ENCODE measurements around the gene GPC1. TPM values are rescaled to one million over a fixed set of nuclear protein-coding genes. Genes with fewer than 3 reads are reported as not detected.

GPC1 gene
- total RNA-seq, 1 donor from 2014 or later, result 123 TPM

GRCh38 chr2:240503848-240504247 lies 68.4 kb downstream of the GPC1 start:
- DNase-seq (ENCODE audit: low spot score in 2 of 2), result no peak
- intact Hi-C loops (cut with DNase I), result no loop called here
- TF ChIP-seq, protein P1, sequence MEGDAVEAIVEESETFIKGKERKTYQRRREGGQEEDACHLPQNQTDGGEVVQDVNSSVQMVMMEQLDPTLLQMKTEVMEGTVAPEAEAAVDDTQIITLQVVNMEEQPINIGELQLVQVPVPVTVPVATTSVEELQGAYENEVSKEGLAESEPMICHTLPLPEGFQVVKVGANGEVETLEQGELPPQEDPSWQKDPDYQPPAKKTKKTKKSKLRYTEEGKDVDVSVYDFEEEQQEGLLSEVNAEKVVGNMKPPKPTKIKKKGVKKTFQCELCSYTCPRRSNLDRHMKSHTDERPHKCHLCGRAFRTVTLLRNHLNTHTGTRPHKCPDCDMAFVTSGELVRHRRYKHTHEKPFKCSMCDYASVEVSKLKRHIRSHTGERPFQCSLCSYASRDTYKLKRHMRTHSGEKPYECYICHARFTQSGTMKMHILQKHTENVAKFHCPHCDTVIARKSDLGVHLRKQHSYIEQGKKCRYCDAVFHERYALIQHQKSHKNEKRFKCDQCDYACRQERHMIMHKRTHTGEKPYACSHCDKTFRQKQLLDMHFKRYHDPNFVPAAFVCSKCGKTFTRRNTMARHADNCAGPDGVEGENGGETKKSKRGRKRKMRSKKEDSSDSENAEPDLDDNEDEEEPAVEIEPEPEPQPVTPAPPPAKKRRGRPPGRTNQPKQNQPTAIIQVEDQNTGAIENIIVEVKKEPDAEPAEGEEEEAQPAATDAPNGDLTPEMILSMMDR (IDR thresholded peaks at IDR 0.05), result no peak
- no peaks in the 10 kb centered on the region for H3K27me3 ChIP-seq
- H3K27ac ChIP-seq, result no peak overlapping the region
- peaks cover 7 to 15% of the 10 kb centered on the region in 2 donors for H3K36me3 ChIP-seq
- H3K4me3 ChIP-seq, result no peak overlapping the region
- no peaks in the 10 kb centered on the region for H3K4me1 ChIP-seq
- no peaks in the 10 kb centered on the region for H3K9me3 ChIP-seq

- intact Hi-C loops (cut with DNase I), result no loop called here
These were observed 70.4 kb downstream of the GPC1 start for GRCh38 chr2:240505910-240506309.

DNA sequence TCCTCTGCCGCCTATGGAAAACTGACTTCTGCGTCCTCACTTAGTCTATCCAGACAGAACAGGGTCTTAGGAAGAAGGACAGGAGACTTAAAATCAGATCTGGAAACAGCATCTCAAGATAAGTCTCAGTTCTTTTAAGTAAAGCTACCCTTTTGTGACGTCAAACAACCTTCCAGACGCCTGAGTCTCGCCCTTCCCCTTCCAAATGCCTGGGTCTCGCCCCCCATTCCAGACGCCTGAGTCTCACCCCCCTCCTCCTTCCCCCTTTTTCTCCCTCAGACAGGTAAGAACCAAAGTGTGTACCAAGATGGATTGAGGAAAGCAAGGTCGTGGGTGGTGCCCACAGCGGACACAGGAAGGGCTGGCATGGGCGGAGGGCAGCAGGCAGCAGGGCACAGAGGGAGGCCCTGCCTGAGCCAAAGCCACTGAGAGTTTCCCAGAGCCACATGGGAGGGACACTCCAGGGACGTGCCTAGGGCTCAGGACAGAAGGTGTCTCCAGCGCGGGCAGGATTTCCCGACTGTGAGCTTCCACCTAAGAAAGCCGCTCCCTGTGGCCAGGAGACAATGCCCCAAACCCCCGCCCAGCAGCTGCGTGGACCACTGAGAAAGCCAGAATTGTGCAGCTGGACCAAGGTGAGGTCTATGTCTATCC lies 71.1 kb downstream of the GPC1 start:
- Histone ChIP-seq H3K27me3 (no peaks in the 10 kb centered on the region), H3K4me3 (no peak overlapping the region), H3K4me1 (no peaks in the 10 kb centered on the region), H3K27ac (no peak overlapping the region), H3K9me3 (no peaks in the 10 kb centered on the region), H3K36me3 (peaks cover 0 to 16% of the 10 kb centered on the region in 2 donors)
- intact Hi-C loops (cut with DNase I), result no loop called here
- TF ChIP-seq, protein P1 (IDR thresholded peaks at IDR 0.05), result no peak
- DNase-seq (ENCODE audit: low spot score in 2 of 2), result no peak

More at GRCh38 chr2:240505910-240506309, 70.4 kb downstream of the GPC1 start:
- Histone ChIP-seq H3K9me3 (no peaks in the 10 kb centered on the region), H3K4me1 (no peaks in the 10 kb centered on the region), H3K27me3 (no peaks in the 10 kb centered on the region), H3K4me3 (no peak overlapping the region), H3K36me3 (peaks cover 0 to 10% of the 10 kb centered on the region in 2 donors), H3K27ac (no peak overlapping the region)
- TF ChIP-seq, protein P1 (IDR thresholded peaks at IDR 0.05), result no peak
- no peak for DNase-seq (ENCODE audit: low spot score in 2 of 2)

DNA sequence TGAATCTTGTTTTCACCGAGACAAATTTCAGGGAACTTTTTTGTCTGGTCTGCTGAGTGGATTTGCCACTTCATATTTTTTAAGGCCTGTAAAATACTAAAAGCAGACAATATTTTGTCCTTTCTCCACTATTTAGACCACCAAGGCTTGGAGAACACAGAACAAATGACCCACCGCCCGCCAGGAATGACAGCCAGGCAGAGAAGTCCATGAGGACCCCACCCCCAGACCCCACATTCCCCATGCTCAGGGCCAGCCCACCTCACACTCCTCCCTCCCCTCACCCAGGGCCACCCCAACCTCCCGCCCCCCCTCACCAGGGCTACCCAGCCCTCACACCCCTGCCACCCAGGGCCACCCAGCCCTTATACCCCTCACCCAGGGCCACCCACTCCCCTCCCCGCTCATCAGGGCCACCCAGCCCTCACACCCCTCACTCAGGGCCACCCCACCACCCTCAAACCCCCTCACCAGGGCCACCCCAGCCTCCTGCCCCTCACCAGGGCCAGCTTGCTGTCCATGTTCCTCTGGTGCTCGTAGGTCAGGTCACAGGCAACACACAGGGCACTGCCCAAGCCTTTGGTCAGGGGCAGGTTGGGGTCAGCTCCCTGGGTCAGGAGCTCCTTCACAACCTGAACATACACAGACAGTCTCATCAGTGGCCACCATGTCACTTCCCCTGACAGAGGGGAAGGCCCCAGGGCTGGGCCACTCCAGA lies 71.8 kb downstream of the GPC1 start:
- peaks cover 0 to 23% of the 10 kb centered on the region in 2 donors for H3K36me3 ChIP-seq
- DNase-seq (ENCODE audit: low spot score in 2 of 2), result no peak
- intact Hi-C loops (cut with DNase I), result no loop called here
- no peak overlapping the region for H3K4me3 ChIP-seq
- H3K27ac ChIP-seq, result no peak overlapping the region
- no peaks in the 10 kb centered on the region for H3K27me3 ChIP-seq
- TF ChIP-seq, protein P1 (IDR thresholded peaks at IDR 0.05), result no peak
- H3K9me3 ChIP-seq, result no peaks in the 10 kb centered on the region
- no peaks in the 10 kb centered on the region for H3K4me1 ChIP-seq

- no peaks in the 10 kb centered on the region for H3K9me3 ChIP-seq
- no peaks in the 10 kb centered on the region for H3K4me1 ChIP-seq
- DNase-seq (ENCODE audit: low spot score in 2 of 2), result no peak
- H3K27me3 ChIP-seq, result no peaks in the 10 kb centered on the region
- peaks cover 0 to 28% of the 10 kb centered on the region in 2 donors for H3K36me3 ChIP-seq
- no peak overlapping the region for H3K27ac ChIP-seq
- TF ChIP-seq, protein P1 (IDR thresholded peaks at IDR 0.05), result no peak
- intact Hi-C loops (cut with DNase I), result no loop called here
- no peak overlapping the region for H3K4me3 ChIP-seq
These were observed 72.4 kb downstream of the GPC1 start for GRCh38 chr2:240507778-240508251.
